Urothelium cell line (cell line): ENCODE data around the gene TAP2.

Source experiments
- DNase-seq: peaks from one replicate; pipeline ENCODE4 v3.0.0; 2011; ENCODE audit warnings: low spot score, mixed read lengths
- FAIRE-seq: peaks from 2 replicates; lab custom pipeline; 2011; peaks lifted over from hg19 to GRCh38; lab: Jason Lieb, UNC

TAP2 gene

GRCh38 chr6:32796848-32797776 lies 41.4 kb downstream of the TAP2 start:
- DNase-seq, result peak; percentile 68
- no peak for FAIRE-seq

GRCh38 chr6:32794510-32794909 lies 44.0 kb downstream of the TAP2 start:
- DNase-seq (no peak), FAIRE-seq (no peak)

GRCh38 chr6:32792901-32793435 lies 45.6 kb downstream of the TAP2 start:
- no peak for DNase-seq
- no peak for FAIRE-seq

GRCh38 chr6:32790306-32790705 lies 48.2 kb downstream of the TAP2 start:
- DNase-seq, result peak; percentile 37
- no peak for FAIRE-seq
